ENCODE results near the gene CHD9. TPM values are rescaled to one million over a fixed set of nuclear protein-coding genes. Genes with fewer than 3 reads are reported as not detected.
A peak's percentile ranks its signal among the peaks of the same experiment; 100 is the strongest.

CHD9 gene
- total RNA-seq, 3 donors from 2014 or later (not counting 1 experiment from before 2014, with no cell fraction given), result 81.4 to 85.2 (median 81.9) TPM

DNA sequence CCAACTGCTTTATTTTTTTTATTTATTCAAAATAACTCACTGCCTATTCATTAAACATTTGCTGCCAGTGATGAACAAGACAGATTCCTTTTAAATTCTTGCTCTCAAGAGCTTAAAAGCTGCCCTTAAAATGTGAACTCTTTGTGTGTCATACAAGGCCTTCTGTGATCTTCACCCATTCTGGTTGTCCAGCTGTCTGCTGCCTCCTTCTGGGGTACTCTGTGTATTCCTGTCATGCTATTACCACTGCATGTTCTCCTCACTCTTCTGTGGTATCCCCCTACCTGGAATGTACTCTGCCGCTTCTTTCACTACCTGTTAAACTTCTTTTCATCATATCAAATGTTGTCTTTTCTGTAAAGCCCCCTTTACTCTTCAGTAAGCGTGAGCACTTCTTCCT is 165.8 kb downstream of the CHD9 start:
- H3K36me3 Mint-ChIP-seq, result no peaks in the 10 kb centered on the region
- intact Hi-C loops (cut with micrococcal nuclease), result loop anchor here (1.0 kb wide), 2 partner anchors 90 to 166 kb away; partner anchors contain the start of gene CHD9

GRCh38 chr16:53224951-53225533 is 170.3 kb downstream of the CHD9 start:
- intact Hi-C loops (cut with micrococcal nuclease), result no loop called here
- H3K9me3 Mint-ChIP-seq, result no peaks in the 10 kb centered on the region
- ATAC-seq, result no peak

More for the DNA sequence above, 165.8 kb downstream of the CHD9 start:
- Mint-ChIP-seq H3K4me3 (no peak overlapping the region), H3K9me3 (no peaks in the 10 kb centered on the region), H3K4me1 (peaks cover 6 to 7% of the 10 kb centered on the region in 2 donors), H3K27ac (no peak overlapping the region), H3K27me3 (ENCODE audit: low read depth in 2 of 2) (no peaks in the 10 kb centered on the region)
- no peaks in the 10 kb centered on the region for H3K27me3 ChIP-seq (ENCODE audit: control insufficient read depth, insufficient read depth, low read length)
- ATAC-seq (peak; percentile 76 to 93 (median 84)), DNase-seq (peak in 1 of 2 donors; percentile 46)
- TF ChIP-seq CTCF (IDR thresholded peaks at IDR 0.05), result peak; percentile 32
- H3K9me3 ChIP-seq (ENCODE audit: control insufficient read depth, insufficient read depth, low read length), result no peaks in the 10 kb centered on the region
- 69% methylated on average over 2 of the region's 2 CpGs for WGBS (ENCODE audit: insufficient coverage)
- no peak overlapping the region for H3K27ac ChIP-seq (ENCODE audit: low read length)
- no peak overlapping the region for H3K4me3 ChIP-seq (ENCODE audit: low read length)
- H3K36me3 ChIP-seq (ENCODE audit: control insufficient read depth, insufficient read depth, low read length), result peaks cover 25% of the 10 kb centered on the region
- H3K4me1 ChIP-seq (ENCODE audit: control insufficient read depth, insufficient read depth, low read length), result no peaks in the 10 kb centered on the region

DNA sequence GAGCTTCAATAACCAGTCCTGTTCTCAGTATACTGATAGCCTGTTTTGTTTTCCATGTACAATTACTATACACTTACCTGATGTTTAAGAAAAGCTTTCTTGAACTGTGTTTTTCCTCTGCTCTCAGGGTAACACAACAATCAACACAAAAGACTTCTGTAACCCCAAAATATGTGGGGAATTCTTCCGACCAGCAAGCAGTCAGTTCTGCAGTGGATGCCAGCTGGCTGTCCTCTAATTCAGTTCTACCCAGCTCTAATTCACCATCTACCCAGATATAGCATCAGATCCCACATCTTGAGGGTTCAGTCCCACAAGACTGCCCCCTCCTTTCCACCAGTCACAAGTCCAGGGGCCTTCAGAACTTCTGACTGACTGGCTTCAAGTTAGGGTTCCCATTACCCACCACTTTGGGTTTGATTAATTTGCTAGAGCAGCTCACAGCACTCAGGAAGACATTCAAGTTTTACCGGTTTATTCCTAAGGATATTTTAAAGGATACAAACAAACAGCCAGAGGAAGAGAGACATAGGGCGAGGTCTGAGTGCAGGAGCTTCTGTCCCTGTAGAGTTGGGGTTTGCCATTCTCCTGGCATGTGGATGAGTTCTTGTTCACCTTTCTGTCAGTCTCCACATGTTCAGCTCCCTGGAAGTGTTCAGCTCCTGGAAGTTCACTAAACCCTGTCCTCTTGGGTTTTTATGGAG is 178.2 kb downstream of the CHD9 start:
- no peak for DNase-seq
- Histone ChIP-seq H3K27ac (ENCODE audit: low read length) (no peak overlapping the region), H3K27me3 (ENCODE audit: control insufficient read depth, insufficient read depth, low read length) (no peaks in the 10 kb centered on the region), H3K4me1 (ENCODE audit: control insufficient read depth, insufficient read depth, low read length) (no peaks in the 10 kb centered on the region), H3K4me3 (ENCODE audit: low read length) (no peak overlapping the region), H3K36me3 (ENCODE audit: control insufficient read depth, insufficient read depth, low read length) (peaks cover 77% of the 10 kb centered on the region), H3K9me3 (ENCODE audit: control insufficient read depth, insufficient read depth, low read length) (no peaks in the 10 kb centered on the region)
- no peaks in the 10 kb centered on the region for H3K9me3 Mint-ChIP-seq
- H3K36me3 Mint-ChIP-seq, result peaks cover 23% of the 10 kb centered on the region
- no peak overlapping the region for H3K27ac Mint-ChIP-seq
- H3K4me1 Mint-ChIP-seq, result no peaks in the 10 kb centered on the region
- no peak overlapping the region for H3K4me3 Mint-ChIP-seq
- 95% methylated on average over 3 of the region's 3 CpGs for WGBS (ENCODE audit: insufficient coverage)
- H3K27me3 Mint-ChIP-seq (ENCODE audit: low read depth in 2 of 2), result no peaks in the 10 kb centered on the region
- intact Hi-C loops (cut with micrococcal nuclease), result no loop called here
- no peak for TF ChIP-seq CTCF (IDR thresholded peaks at IDR 0.05)
- ATAC-seq, result no peak

More at GRCh38 chr16:53224951-53225533, 170.3 kb downstream of the CHD9 start:
- no peak overlapping the region for H3K4me3 Mint-ChIP-seq
- no peaks in the 10 kb centered on the region for H3K27me3 Mint-ChIP-seq (ENCODE audit: low read depth in 2 of 2)
- no peak for DNase-seq
- peaks cover 9% of the 10 kb centered on the region for H3K36me3 Mint-ChIP-seq
- Histone ChIP-seq H3K9me3 (ENCODE audit: control insufficient read depth, insufficient read depth, low read length) (no peaks in the 10 kb centered on the region), H3K36me3 (ENCODE audit: control insufficient read depth, insufficient read depth, low read length) (peaks cover 57% of the 10 kb centered on the region), H3K4me1 (ENCODE audit: control insufficient read depth, insufficient read depth, low read length) (no peaks in the 10 kb centered on the region), H3K4me3 (ENCODE audit: low read length) (no peak overlapping the region), H3K27me3 (ENCODE audit: control insufficient read depth, insufficient read depth, low read length) (no peaks in the 10 kb centered on the region), H3K27ac (ENCODE audit: low read length) (no peak overlapping the region)
- no peaks in the 10 kb centered on the region for H3K4me1 Mint-ChIP-seq
- H3K27ac Mint-ChIP-seq, result no peak overlapping the region
- 43% methylated on average over 1 of the region's 2 CpGs for WGBS (ENCODE audit: insufficient coverage)
- TF ChIP-seq CTCF (IDR thresholded peaks at IDR 0.05), result no peak
